SK-N-SH (cell line): Measurements from ENCODE around the gene ARID2. TPM values are rescaled to one million over a fixed set of nuclear protein-coding genes. Genes with fewer than 3 reads are reported as not detected.

Experiments
- CTCF ChIA-PET: fragments of 300-600, 350-600 bp; formaldehyde crosslinking; extraction: SDS; loops from one replicate; lab custom pipeline; 2021; lab: Yijun Ruan, JAX
- POLR2A ChIA-PET: fragments of 350-600 bp; sonication (Branson Sonifier 250); formaldehyde crosslinking; extraction: SDS; loops from one replicate; lab custom pipeline; 2020; ENCODE audit warnings: antibody characterized with exemption, inconsistent platforms; lab: Yijun Ruan, JAX
- DNase-seq: peaks from one replicate; pipeline ENCODE4 v3.0.0; 2012
- H2AFZ ChIP-seq: fragments of 200-600 bp; sonication (generic); 2 replicates; pipeline ENCODE4 v1.8.1; 2016; ENCODE audit warnings: antibody characterized with exemption, mild to moderate bottlenecking, low read depth
- H3F3A ChIP-seq: fragments of 200-600 bp; sonication (generic); replicated peaks from 2 replicates; pipeline ENCODE3; 2016; ENCODE audit warnings: antibody characterized with exemption, mild to moderate bottlenecking; ENCODE audit not compliant: insufficient read depth
- H3K27ac ChIP-seq, 2 experiments: fragments of 200-500 bp in 1 of 2; fragments of 200-600 bp in 1 of 2; sonication (Bioruptor generic) in 1 of 2; sonication (generic), shearing (Covaris generic) in 1 of 2; 2 replicates each; pipeline versions ENCODE4 v1.5.1 to v1.6.1; 2014 to 2016; ENCODE audit warnings: low read depth in 2 of 2, inconsistent platforms in 1 of 2, low read length in 1 of 2, mild to moderate bottlenecking in 1 of 2, mixed read lengths in 1 of 2
- H3K27me3 ChIP-seq: fragments of 200-600 bp; sonication (generic), shearing (Covaris generic); 2 replicates; pipeline ENCODE4 v1.6.1; 2016; ENCODE audit warnings: mixed run types; ENCODE audit not compliant: insufficient read depth
- H3K36me3 ChIP-seq, 2 experiments: fragments of 200-500 bp in 1 of 2; fragments of 200-600 bp in 1 of 2; sonication (Bioruptor generic) in 1 of 2; sonication (generic) in 1 of 2; replicated peaks in 1 of 2; 2 replicates each; pipeline versions ENCODE3 to v1.5.1; 2014 to 2016; ENCODE audit warnings: low read length in 1 of 2, mild to moderate bottlenecking in 1 of 2; ENCODE audit not compliant: insufficient read depth in 2 of 2, control insufficient read depth in 1 of 2
- H3K4me1 ChIP-seq, 2 experiments: fragments of 200-500 bp in 1 of 2; fragments of 200-600 bp in 1 of 2; sonication (Bioruptor generic) in 1 of 2; sonication (generic), shearing (Covaris generic) in 1 of 2; 2 replicates each; pipeline versions ENCODE4 v1.5.1 to v1.6.1; 2014 to 2016; ENCODE audit warnings: low read depth in 1 of 2, low read length in 1 of 2, mixed run types in 1 of 2; ENCODE audit not compliant: insufficient read depth in 2 of 2, control insufficient read depth in 1 of 2
- H3K4me2 ChIP-seq: fragments of 200-600 bp; sonication (generic), shearing (Covaris generic); 2 replicates; pipeline ENCODE4 v1.6.1; 2017; ENCODE audit warnings: mixed run types
- H3K4me3 ChIP-seq, 2 experiments: fragments of 200-500 bp in 1 of 2; fragments of 200-600 bp in 1 of 2; sonication (Bioruptor generic) in 1 of 2; sonication (generic), shearing (Covaris generic) in 1 of 2; 2 replicates each; pipeline versions ENCODE4 v1.5.1 to v1.8.1; 2014 to 2016; ENCODE audit warnings: low read depth in 2 of 2, inconsistent platforms in 1 of 2, low read length in 1 of 2, mild to moderate bottlenecking in 1 of 2, mixed read lengths in 1 of 2, moderate library complexity in 1 of 2
- H3K79me2 ChIP-seq: fragments of 200-600 bp; sonication (generic); 2 replicates; pipeline ENCODE4 v1.8.1; 2017; ENCODE audit warnings: mild to moderate bottlenecking; ENCODE audit not compliant: insufficient read depth
- H3K9ac ChIP-seq: fragments of 200-600 bp; sonication (generic); 2 replicates; pipeline ENCODE4 v1.6.1; 2017; ENCODE audit warnings: mixed run types
- H3K9me2 ChIP-seq: fragments of 200-600 bp; sonication (generic); 2 replicates; pipeline ENCODE4 v1.6.1; 2017; ENCODE audit warnings: mixed run types
- H3K9me3 ChIP-seq: fragments of 200-600 bp; sonication (generic); 2 replicates; pipeline ENCODE4 v1.6.1; 2017; ENCODE audit warnings: mixed run types, mild to moderate bottlenecking, moderate library complexity
- H4K20me1 ChIP-seq: fragments of 200-600 bp; sonication (generic); 2 replicates; pipeline ENCODE4 v1.6.1; 2017; ENCODE audit warnings: mild to moderate bottlenecking, mixed run types; ENCODE audit not compliant: insufficient read depth
- CTCF ChIP-seq: fragments of 200-600 bp; sonication (generic); IDR thresholded peaks from 2 replicates; pipeline ENCODE4 v1.6.1; 2017; ENCODE audit warnings: antibody characterized with exemption, mild to moderate bottlenecking, moderate library complexity
- EP300 ChIP-seq, 2 experiments: IDR thresholded peaks; 2 replicates each; pipeline versions ENCODE4 v1.4.0 to v1.6.1; 2012; ENCODE audit warnings: borderline replicate concordance in 1 of 2, low read depth in 1 of 2, low read length in 1 of 2
- FOXJ3 ChIP-seq: sonication (generic); formaldehyde crosslinking; IDR thresholded peaks from 2 replicates; pipeline ENCODE4 v1.5.1; 2020; ENCODE audit warnings: mild to moderate bottlenecking, missing genetic modification reagents
- FOXM1 ChIP-seq: IDR thresholded peaks from 2 replicates; pipeline ENCODE4 v1.4.0; 2012; ENCODE audit warnings: low read depth, mild to moderate bottlenecking
- MXI1 ChIP-seq: IDR thresholded peaks from 2 replicates; pipeline ENCODE4 v1.6.1; 2012; ENCODE audit warnings: mild to moderate bottlenecking, low read depth, low read length, improper control_type of control experiment
- NFIC ChIP-seq: IDR thresholded peaks from 2 replicates; pipeline ENCODE4 v1.4.0; 2012; ENCODE audit warnings: borderline replicate concordance
- NRF1 ChIP-seq: IDR thresholded peaks from 2 replicates; pipeline ENCODE4 v1.6.1; 2012; ENCODE audit warnings: low read depth, mild to moderate bottlenecking, low read length
- POLR2AphosphoS5 ChIP-seq: IDR thresholded peaks from 2 replicates; pipeline ENCODE4 v1.6.1; 2012; ENCODE audit warnings: low read depth, low read length
- RAD21 ChIP-seq: IDR thresholded peaks from 2 replicates; pipeline ENCODE4 v1.6.1; 2012; ENCODE audit warnings: mild to moderate bottlenecking, low read length
- RXRA ChIP-seq: IDR thresholded peaks from 2 replicates; pipeline ENCODE4 v1.4.0; 2012; ENCODE audit warnings: low read depth, mild to moderate bottlenecking, borderline replicate concordance
- TAF1 ChIP-seq: IDR thresholded peaks from 2 replicates; pipeline ENCODE4 v1.6.1; 2012; ENCODE audit warnings: low read depth, mild to moderate bottlenecking, low read length, moderate library complexity, borderline replicate concordance
- TCF12 ChIP-seq: IDR thresholded peaks from 2 replicates; pipeline ENCODE4 v1.4.0; 2012
- YY1 ChIP-seq: IDR thresholded peaks from 2 replicates; pipeline ENCODE4 v1.4.0; 2012; ENCODE audit warnings: low read depth, mild to moderate bottlenecking
- WGBS: methylation state at CpG from one replicate; pipeline ENCODE4 v1.1.6; 2017; ENCODE audit warnings: low lambda C conversion rate; 5-methylcytosine and 5-hydroxymethylcytosine counted together
- polyA plus RNA-seq, 3 experiments: library from polyadenylated mRNA; depleted of rRNA; stranded (reverse); fragments of >200 nt; gene quantifications; 2 replicates each; pipeline ENCODE4 v1.2.3, GENCODE V29; 2012
- TF ChIP-seq, protein P1 (sequence below): IDR thresholded peaks from 2 replicates; pipeline ENCODE4 v1.4.0; 2012; ENCODE audit warnings: low read depth, borderline replicate concordance
- TF ChIP-seq, protein P2 (sequence below): IDR thresholded peaks from 2 replicates; pipeline ENCODE4 v1.4.0; 2012; ENCODE audit warnings: low read depth

Gene ARID2
- polyA plus RNA-seq, 1 of the 3 experiments (the other 2 are of a cell fraction): 5.9 TPM

- Histone ChIP-seq H3K9me3 (no peaks in the 10 kb centered on the region), H3K4me2 (no peak overlapping the region), H3K27me3 (no peaks in the 10 kb centered on the region), H3K36me3 (peaks cover 44 to 47% of the 10 kb centered on the region in 2 experiments), H4K20me1 (no peaks in the 10 kb centered on the region), H2AFZ (no peak overlapping the region), H3K9me2 (no peaks in the 10 kb centered on the region), H3K27ac (no peak overlapping the region), H3F3A (no peaks in the 10 kb centered on the region), H3K9ac (no peak overlapping the region), H3K4me1 (no peaks in the 10 kb centered on the region), H3K79me2 (no peaks in the 10 kb centered on the region), H3K4me3 (no peak overlapping the region)
- TF ChIP-seq CTCF (peak; percentile 33; the same call in 1 of the 2 replicates), TCF12 (no peak)
- DNase-seq: no peak
- ChIA-PET CTCF (no interaction called here), POLR2A (no interaction called here)
- WGBS: 96% methylated on average over 2 of the region's 2 CpGs
These were observed 160.8 kb downstream of the ARID2 start for GRCh38 chr12:45890276-45890675.

DNA sequence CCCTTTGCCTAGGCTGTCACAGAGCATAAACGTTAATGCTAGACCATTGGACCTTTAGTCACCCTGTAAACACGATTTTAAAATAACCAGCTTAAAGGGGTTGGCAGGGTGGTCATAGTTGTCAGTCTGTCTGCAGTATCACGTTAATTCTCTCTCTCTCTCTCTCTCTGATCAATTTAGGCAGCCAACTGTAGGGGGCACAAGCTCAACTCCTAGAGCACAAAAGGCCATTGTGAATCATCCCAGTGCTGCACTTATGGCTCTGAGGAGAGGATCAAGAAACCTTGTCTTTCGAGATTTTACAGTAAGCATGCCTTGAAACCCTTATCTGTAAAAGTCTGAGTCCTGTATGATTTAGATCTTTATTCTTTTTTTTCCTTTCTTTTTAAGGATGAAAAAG is 163.7 kb downstream of the ARID2 start:
- Histone ChIP-seq H3K4me3 (no peak overlapping the region), H3K36me3 (peaks cover 51 to 54% of the 10 kb centered on the region in 2 experiments), H2AFZ (no peak overlapping the region), H3K27me3 (no peaks in the 10 kb centered on the region)
- POLR2A ChIA-PET: no interaction called here
- TF ChIP-seq CTCF: peak; percentile 36; the same call in 1 of the 2 replicates
- no peak for TF ChIP-seq TAF1
- no peak for TF ChIP-seq NRF1
- TF ChIP-seq MXI1: no peak
- peak; percentile 14; the same call in 1 of the 2 replicates for TF ChIP-seq RAD21
- TF ChIP-seq, all 33 proteins: peak for 2
- Histone ChIP-seq H3K9me2 (no peaks in the 10 kb centered on the region), H3K4me1 (no peaks in the 10 kb centered on the region), H3K27ac (no peak overlapping the region), H3K9me3 (no peaks in the 10 kb centered on the region), H3K79me2 (no peaks in the 10 kb centered on the region), H4K20me1 (no peaks in the 10 kb centered on the region), H3K9ac (no peak overlapping the region), H3K4me2 (no peak overlapping the region), H3F3A (no peaks in the 10 kb centered on the region)
- DNase-seq: no peak
- 62% methylated on average over 4 of the region's 4 CpGs for WGBS
- CTCF ChIA-PET: interaction anchor here (0.7 to 1.1 kb wide), 2 partner anchors 26 to 97 kb away, joined by 3 to 4 read pairs; partner anchors contain the start of gene SCAF11

DNA sequence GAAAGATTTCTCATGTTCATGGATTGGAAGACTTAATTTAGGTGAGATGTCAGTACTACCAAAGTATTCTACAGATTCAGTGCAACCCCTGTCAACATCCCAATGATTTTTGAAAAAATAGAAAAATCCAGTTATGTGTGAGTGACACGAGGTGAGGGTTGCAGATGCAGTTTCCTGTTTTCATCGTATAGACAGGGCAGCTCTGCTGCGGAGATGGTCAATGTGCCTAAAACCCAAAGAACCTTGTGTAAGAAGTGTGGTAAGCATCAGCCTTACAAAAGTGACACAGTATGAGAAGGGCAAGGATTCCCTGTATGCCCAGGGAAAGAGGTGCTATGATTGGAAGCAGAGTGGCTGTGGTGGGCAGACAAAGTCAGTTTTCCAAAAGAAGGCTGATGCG is 166.5 kb downstream of the ARID2 start:
- CTCF ChIA-PET: no interaction called here
- no peak for DNase-seq
- POLR2A ChIA-PET: no interaction called here
- H3K36me3 ChIP-seq: peaks cover 51 to 55% of the 10 kb centered on the region in 2 experiments
- no peaks in the 10 kb centered on the region for H3K79me2 ChIP-seq
- H3K4me1 ChIP-seq: no peaks in the 10 kb centered on the region
- WGBS: 100% methylated on average over 4 of the region's 4 CpGs
- H3K4me2 ChIP-seq: no peak overlapping the region
- no peaks in the 10 kb centered on the region for H3K9me2 ChIP-seq
- no peaks in the 10 kb centered on the region for H3K9me3 ChIP-seq
- H3K4me3 ChIP-seq: no peak overlapping the region
- H3K27ac ChIP-seq: no peak overlapping the region
- no peak overlapping the region for H3K9ac ChIP-seq
- H3K27me3 ChIP-seq: no peaks in the 10 kb centered on the region
- no peaks in the 10 kb centered on the region for H4K20me1 ChIP-seq
- H2AFZ ChIP-seq: no peak overlapping the region
- no peaks in the 10 kb centered on the region for H3F3A ChIP-seq
- no peak for TF ChIP-seq YY1
- no peak for TF ChIP-seq FOXJ3 (CRISPR knock-in tag)
- TF ChIP-seq, protein P1, sequence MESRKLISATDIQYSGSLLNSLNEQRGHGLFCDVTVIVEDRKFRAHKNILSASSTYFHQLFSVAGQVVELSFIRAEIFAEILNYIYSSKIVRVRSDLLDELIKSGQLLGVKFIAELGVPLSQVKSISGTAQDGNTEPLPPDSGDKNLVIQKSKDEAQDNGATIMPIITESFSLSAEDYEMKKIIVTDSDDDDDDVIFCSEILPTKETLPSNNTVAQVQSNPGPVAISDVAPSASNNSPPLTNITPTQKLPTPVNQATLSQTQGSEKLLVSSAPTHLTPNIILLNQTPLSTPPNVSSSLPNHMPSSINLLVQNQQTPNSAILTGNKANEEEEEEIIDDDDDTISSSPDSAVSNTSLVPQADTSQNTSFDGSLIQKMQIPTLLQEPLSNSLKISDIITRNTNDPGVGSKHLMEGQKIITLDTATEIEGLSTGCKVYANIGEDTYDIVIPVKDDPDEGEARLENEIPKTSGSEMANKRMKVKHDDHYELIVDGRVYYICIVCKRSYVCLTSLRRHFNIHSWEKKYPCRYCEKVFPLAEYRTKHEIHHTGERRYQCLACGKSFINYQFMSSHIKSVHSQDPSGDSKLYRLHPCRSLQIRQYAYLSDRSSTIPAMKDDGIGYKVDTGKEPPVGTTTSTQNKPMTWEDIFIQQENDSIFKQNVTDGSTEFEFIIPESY: no peak
- TF ChIP-seq, protein P2, sequence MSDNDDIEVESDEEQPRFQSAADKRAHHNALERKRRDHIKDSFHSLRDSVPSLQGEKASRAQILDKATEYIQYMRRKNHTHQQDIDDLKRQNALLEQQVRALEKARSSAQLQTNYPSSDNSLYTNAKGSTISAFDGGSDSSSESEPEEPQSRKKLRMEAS: no peak
- no peak for TF ChIP-seq FOXM1
- TF ChIP-seq NFIC: no peak
- TF ChIP-seq POLR2AphosphoS5: no peak
- no peak for TF ChIP-seq RAD21
- TF ChIP-seq RXRA: no peak
- no peak for TF ChIP-seq TCF12
- TF ChIP-seq NRF1: no peak
- TF ChIP-seq EP300 (IDR thresholded peaks at IDR 0.05; ENCODE audit: borderline replicate concordance in 1 of 2, low read depth in 1 of 2, low read length in 1 of 2): no peak
